GM12878 (cell line): Measurements from ENCODE around the gene DHRS4.

Source experiments
- EED ChIP-seq: sonication (generic); IDR thresholded peaks from 2 replicates; pipeline ENCODE4 v1.6.1; 2016; ENCODE audit warnings: antibody characterized with exemption, low read depth
- EZH2 ChIP-seq: IDR thresholded peaks from 2 replicates; pipeline ENCODE4 v1.6.1; 2012; ENCODE audit warnings: low read depth, mild to moderate bottlenecking, control low read depth, inconsistent platforms, low read length, borderline replicate concordance; ENCODE audit not compliant: control insufficient read depth
- POLR2AphosphoS5 ChIP-seq: IDR thresholded peaks from 2 replicates; pipeline ENCODE4 v1.6.1; 2011; ENCODE audit warnings: mild to moderate bottlenecking, low read length, inconsistent platforms
- TF ChIP-seq, protein P1 (sequence below), 3 experiments: IDR thresholded peaks in 2 of 3; conservative IDR thresholded peaks in 1 of 3; 2 replicates each; pipeline ENCODE4 v1.5.1; 2011; ENCODE audit warnings: low read depth in 3 of 3, low read length in 3 of 3, mild to moderate bottlenecking in 3 of 3, control low read depth in 2 of 3, moderate library complexity in 2 of 3, inconsistent platforms in 1 of 3, mixed read lengths in 1 of 3; ENCODE audit not compliant: control insufficient read depth in 2 of 3, insufficient read depth in 1 of 3; ENCODE audit errors: extremely low read depth in 1 of 3

DNA sequence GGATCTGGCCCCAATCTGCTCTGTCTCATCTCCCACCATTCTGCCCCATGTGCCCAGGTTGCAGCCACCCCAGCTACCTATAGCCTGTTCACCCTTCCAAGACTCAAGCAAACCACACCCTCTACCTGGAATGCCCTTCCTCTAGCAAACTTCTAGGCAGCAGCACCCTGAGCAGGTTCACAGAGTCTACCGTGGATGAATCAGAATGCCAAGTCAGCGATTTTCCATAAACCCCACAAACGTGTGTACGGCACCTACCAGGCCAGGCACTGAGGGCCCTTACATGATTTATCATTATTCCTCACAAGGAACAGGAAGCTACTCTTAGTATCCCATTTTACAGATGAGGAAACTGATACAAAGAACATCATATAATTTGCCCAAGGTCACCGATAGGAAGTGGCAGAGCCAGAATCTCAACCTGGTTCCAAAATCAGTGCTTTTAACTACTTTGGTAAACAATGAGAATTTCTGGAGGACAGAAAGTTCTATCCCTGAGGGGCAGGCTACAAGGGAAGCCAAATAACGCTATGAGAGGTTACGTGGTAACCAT, 28.0 kb upstream of the DHRS4 start:
- TF ChIP-seq POLR2AphosphoS5 (no peak), EZH2 (no peak), EED (no peak)
- TF ChIP-seq, protein P1, sequence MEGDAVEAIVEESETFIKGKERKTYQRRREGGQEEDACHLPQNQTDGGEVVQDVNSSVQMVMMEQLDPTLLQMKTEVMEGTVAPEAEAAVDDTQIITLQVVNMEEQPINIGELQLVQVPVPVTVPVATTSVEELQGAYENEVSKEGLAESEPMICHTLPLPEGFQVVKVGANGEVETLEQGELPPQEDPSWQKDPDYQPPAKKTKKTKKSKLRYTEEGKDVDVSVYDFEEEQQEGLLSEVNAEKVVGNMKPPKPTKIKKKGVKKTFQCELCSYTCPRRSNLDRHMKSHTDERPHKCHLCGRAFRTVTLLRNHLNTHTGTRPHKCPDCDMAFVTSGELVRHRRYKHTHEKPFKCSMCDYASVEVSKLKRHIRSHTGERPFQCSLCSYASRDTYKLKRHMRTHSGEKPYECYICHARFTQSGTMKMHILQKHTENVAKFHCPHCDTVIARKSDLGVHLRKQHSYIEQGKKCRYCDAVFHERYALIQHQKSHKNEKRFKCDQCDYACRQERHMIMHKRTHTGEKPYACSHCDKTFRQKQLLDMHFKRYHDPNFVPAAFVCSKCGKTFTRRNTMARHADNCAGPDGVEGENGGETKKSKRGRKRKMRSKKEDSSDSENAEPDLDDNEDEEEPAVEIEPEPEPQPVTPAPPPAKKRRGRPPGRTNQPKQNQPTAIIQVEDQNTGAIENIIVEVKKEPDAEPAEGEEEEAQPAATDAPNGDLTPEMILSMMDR (IDR thresholded peaks at IDR 0.05 in 2 of 3, conservative IDR thresholded peaks at IDR 0.05 in 1 of 3; ENCODE audit: control insufficient read depth in 2 of 3, extremely low read depth in 1 of 3, insufficient read depth in 1 of 3, low read depth in 3 of 3, low read length in 3 of 3) = no peak
